HEK293T (cell line): ENCODE results near the gene PCGF1.

ENCODE experiments used
- CTCF ChIA-PET: fragments of 350-600 bp; formaldehyde crosslinking; extraction: SDS; loops from one replicate; lab custom pipeline; 2021; ENCODE audit warnings: antibody characterized with exemption, inconsistent platforms; lab: Yijun Ruan, JAX
- POLR2A ChIA-PET: fragments of 350-600 bp; formaldehyde crosslinking; extraction: SDS; loops from one replicate; lab custom pipeline; 2020; ENCODE audit warnings: antibody characterized with exemption, inconsistent platforms; lab: Yijun Ruan, JAX
- DNase-seq: peaks from one replicate; pipeline ENCODE4 v3.0.0; 2012; ENCODE audit warnings: mixed read lengths; ENCODE audit errors: extremely low spot score
- ARNT ChIP-seq: fragments of 450-650 bp; IDR thresholded peaks from 2 replicates; pipeline ENCODE4 v1.6.1; 2017; ENCODE audit warnings: mild to moderate bottlenecking
- BHLHE40 ChIP-seq: fragments of 450-650 bp; IDR thresholded peaks from 2 replicates; pipeline ENCODE4 v1.6.1; 2016; ENCODE audit warnings: mild to moderate bottlenecking, moderate library complexity, borderline replicate concordance
- CTBP1 ChIP-seq: fragments of 450-650 bp; IDR thresholded peaks from 2 replicates; pipeline ENCODE4 v1.6.1; 2016; ENCODE audit warnings: borderline replicate concordance
- ELF4 ChIP-seq: fragments of 450-650 bp; IDR thresholded peaks from 2 replicates; pipeline ENCODE4 v1.6.1; 2017; ENCODE audit warnings: antibody characterized with exemption
- FOXA1 ChIP-seq: fragments of 450-650 bp; IDR thresholded peaks from 2 replicates; pipeline ENCODE4 v1.6.1; 2016; ENCODE audit warnings: mild to moderate bottlenecking
- FOXK2 ChIP-seq: fragments of 450-650 bp; IDR thresholded peaks from 2 replicates; pipeline ENCODE4 v1.6.1; 2016; ENCODE audit warnings: mild to moderate bottlenecking
- FOXM1 ChIP-seq: fragments of 450-650 bp; IDR thresholded peaks from 2 replicates; pipeline ENCODE4 v1.6.1; 2017; ENCODE audit warnings: mild to moderate bottlenecking, borderline replicate concordance
- HDGF ChIP-seq: fragments of 450-650 bp; IDR thresholded peaks from 2 replicates; pipeline ENCODE4 v1.6.1; 2017; ENCODE audit warnings: antibody characterized with exemption, borderline replicate concordance
- L3MBTL2 ChIP-seq: fragments of 450-650 bp; conservative IDR thresholded peaks from 2 replicates; pipeline ENCODE4 v1.6.1; 2016; ENCODE audit warnings: mild to moderate bottlenecking
- LEF1 ChIP-seq: fragments of 450-650 bp; IDR thresholded peaks from 2 replicates; pipeline ENCODE4 v1.6.1; 2017; ENCODE audit warnings: mild to moderate bottlenecking, borderline replicate concordance
- NFRKB ChIP-seq: fragments of 450-650 bp; IDR thresholded peaks from 2 replicates; pipeline ENCODE4 v1.6.1; 2016; ENCODE audit warnings: mild to moderate bottlenecking, moderate library complexity
- PKNOX1 ChIP-seq: fragments of 450-650 bp; IDR thresholded peaks from 2 replicates; pipeline ENCODE4 v1.6.1; 2016
- SP1 ChIP-seq: fragments of 450-650 bp; IDR thresholded peaks from 2 replicates; pipeline ENCODE4 v1.6.1; 2017
- SUZ12 ChIP-seq: fragments of 450-650 bp; IDR thresholded peaks from 2 replicates; pipeline ENCODE4 v1.6.1; 2016; ENCODE audit warnings: mild to moderate bottlenecking
- TARDBP ChIP-seq: fragments of 450-650 bp; IDR thresholded peaks from 2 replicates; pipeline ENCODE4 v1.6.1; 2016
- ZNF384 ChIP-seq: fragments of 450-650 bp; IDR thresholded peaks from 2 replicates; pipeline ENCODE4 v1.6.1; 2016

The PCGF1 gene

GRCh38 chr2:74542978-74543377 lies 35.5 kb upstream of the PCGF1 start:
- TF ChIP-seq ARNT = no peak
- TF ChIP-seq TARDBP = no peak
- no peak for TF ChIP-seq LEF1
- no peak for TF ChIP-seq PKNOX1
- TF ChIP-seq FOXK2 = no peak
- TF ChIP-seq BHLHE40 = no peak
- no peak for DNase-seq
- POLR2A ChIA-PET = interaction anchor here (0.9 kb wide), 1 partner anchor 16 kb away, joined by 3 read pairs; no protein-coding TSS in a partner anchor
- CTCF ChIA-PET = no interaction called here

DNA sequence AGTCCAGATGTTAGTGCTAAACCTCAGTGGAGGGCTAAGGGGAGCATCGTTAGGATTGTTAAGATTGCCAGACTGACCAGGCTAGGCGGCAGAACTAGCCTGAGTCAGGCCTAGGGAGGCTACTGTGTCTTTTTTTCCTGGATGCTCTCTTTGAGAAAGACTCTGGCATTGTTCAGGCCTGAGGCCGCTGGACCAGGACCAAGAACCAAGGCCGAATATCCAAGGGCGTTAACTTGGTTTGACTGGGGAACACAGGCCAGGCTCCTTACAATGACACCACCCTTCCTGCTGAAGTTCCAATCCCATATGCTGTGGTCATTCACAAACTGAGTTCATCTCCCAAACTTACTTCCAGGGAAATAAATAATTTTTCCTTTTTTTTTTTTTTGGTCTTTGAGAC lies 32.8 kb upstream of the PCGF1 start:
- ChIA-PET POLR2A (interaction anchor here (1.3 to 1.6 kb wide), 2 partner anchors 11 to 35 kb away, joined by 4 to 6 read pairs; partner anchors contain the start of genes AUP1 and HTRA2), CTCF (no interaction called here)
- no peak for TF ChIP-seq ARNT
- no peak for TF ChIP-seq NFRKB
- no peak for DNase-seq

DNA sequence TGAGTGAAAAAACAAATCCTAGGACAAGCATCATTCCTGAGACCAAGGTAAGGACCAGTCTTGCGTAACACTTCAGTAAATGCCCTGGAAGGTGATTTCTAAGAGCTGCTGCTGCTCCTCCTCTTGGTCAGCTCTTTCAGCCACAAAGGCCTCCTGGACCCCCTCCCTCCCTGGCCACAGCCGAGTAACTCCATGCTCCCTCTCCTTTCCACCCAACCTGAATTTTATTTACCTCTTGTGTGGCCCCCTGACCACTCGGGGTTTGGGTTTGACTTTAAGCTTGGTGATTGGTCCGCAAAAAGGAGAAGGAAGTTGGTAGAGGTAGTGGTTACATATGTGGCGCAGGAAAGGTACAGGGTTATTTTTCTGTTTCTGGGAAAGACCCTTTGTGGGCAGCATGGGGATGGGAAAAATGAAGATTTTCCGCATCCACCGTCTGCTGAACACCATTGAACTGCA lies 31.4 kb upstream of the PCGF1 start:
- CTCF ChIA-PET = no interaction called here
- DNase-seq = no peak
- POLR2A ChIA-PET = no interaction called here
- TF ChIP-seq FOXK2 (no peak), PKNOX1 (no peak), ZNF384 (no peak), ELF4 (no peak), LEF1 (no peak), CTBP1 (no peak), SUZ12 (no peak), SP1 (no peak), TARDBP (no peak), FOXM1 (no peak)

GRCh38 chr2:74537140-74537539 lies 29.6 kb upstream of the PCGF1 start:
- no peak for TF ChIP-seq L3MBTL2
- no peak for TF ChIP-seq FOXM1
- no peak for TF ChIP-seq LEF1
- TF ChIP-seq FOXA1 = no peak
- no peak for DNase-seq
- ChIA-PET POLR2A (no interaction called here), CTCF (no interaction called here)

DNA sequence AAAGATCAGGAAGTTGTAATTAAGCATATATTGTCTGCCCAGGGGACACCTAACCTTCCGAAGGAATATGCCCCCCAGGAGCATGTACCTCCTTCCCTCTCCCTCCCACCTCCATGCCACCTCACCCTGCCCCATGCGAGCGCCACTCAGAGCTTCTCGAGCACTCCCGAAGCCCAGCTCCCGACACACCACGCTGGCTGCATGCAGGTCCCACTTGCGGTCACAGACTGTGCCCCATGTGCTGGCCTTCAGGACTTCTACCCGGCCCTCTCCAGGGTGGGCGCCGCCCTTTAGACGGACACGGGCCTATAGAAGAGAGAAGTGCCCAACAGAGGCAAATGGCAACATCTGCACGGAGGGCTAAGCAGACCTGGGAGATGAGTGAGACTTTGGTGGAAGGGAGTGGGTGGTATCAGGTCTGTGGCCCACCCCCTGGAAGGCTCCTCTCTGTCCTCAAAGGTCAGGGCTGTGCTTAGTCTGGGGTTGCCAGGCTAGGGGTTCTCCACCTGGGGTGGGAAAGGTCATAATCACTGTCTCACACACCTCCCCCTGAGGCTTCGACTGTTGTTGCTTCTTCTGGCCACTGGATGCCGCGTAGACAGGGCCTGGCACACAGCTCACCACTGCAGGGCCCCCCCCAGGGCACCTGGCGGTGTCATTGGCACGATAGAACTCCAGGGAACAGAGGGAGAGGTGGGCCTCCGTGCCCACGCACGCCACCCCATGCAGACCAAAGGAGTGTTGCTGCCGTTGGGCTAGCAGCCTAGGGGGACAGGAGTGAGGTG lies 28.9 kb upstream of the PCGF1 start:
- DNase-seq = no peak
- POLR2A ChIA-PET = no interaction called here
- TF ChIP-seq HDGF (no peak), PKNOX1 (no peak), SP1 (no peak), BHLHE40 (no peak), LEF1 (no peak), ARNT (no peak), NFRKB (no peak), FOXK2 (no peak), ZNF384 (no peak), L3MBTL2 (no peak), SUZ12 (no peak), FOXA1 (no peak)
- CTCF ChIA-PET = no interaction called here

DNA sequence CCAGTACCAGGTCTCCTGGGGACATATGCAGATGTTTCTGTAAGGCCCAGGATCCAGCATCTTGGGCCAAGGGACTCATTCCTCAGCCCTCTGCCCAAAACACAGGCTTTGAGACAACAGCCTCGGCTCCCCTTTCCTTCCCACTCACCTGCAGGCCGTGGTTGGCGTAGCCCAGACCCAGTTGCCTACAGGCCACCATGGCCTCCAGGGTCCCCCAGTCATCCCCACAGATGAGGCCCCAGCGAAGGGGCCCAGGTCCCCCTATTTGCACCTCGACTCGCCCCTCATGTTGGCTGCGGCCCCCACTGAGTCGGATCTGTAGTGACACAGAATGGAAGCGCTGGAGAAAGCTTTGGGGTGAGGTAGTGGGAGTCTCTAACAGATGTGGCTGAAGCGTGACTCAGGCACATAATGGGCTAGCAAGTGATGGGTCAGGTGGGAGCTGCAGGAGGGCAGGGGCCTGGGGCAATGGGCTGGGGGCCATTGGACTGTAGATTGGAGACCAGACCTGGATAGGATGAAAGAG lies 28.0 kb upstream of the PCGF1 start:
- POLR2A ChIA-PET = no interaction called here

More for the DNA sequence above, 28.0 kb upstream of the PCGF1 start:
- CTCF ChIA-PET = no interaction called here
- no peak for DNase-seq
- TF ChIP-seq HDGF = no peak
- TF ChIP-seq NFRKB = no peak
- TF ChIP-seq ARNT = no peak
- no peak for TF ChIP-seq SUZ12
- no peak for TF ChIP-seq L3MBTL2
- no peak for TF ChIP-seq BHLHE40
- TF ChIP-seq CTBP1 = no peak
- no peak for TF ChIP-seq FOXK2
- no peak for TF ChIP-seq ZNF384
- TF ChIP-seq TARDBP = no peak
- no peak for TF ChIP-seq FOXA1
- no peak for TF ChIP-seq PKNOX1
- TF ChIP-seq LEF1 = no peak
- TF ChIP-seq ELF4 = no peak
- TF ChIP-seq FOXM1 = no peak
- TF ChIP-seq SP1 = no peak
